ENCODE data around the gene RCAN3. TPM values are rescaled to one million over a fixed set of nuclear protein-coding genes. Genes with fewer than 3 reads are reported as not detected.
A peak's percentile ranks its signal among the peaks of the same experiment; 100 is the strongest.

The RCAN3 gene
- total RNA-seq, 4 donors from 2014 or later, result 5.3 to 14.0 (median 9.3) TPM

GRCh38 chr1:24503870-24504523, 1.4 kb downstream of the RCAN3 start:
- Histone ChIP-seq H3K4me1 (peaks cover 2 to 25% (median 18%) of the 10 kb centered on the region in 4 donors), H3K4me3 (peak overlapping the region; percentile 62 to 91 (median 78)), H3K36me3 (no peaks in the 10 kb centered on the region), H3K27ac (replicated peaks in 1 of 4) (peak overlapping the region in 2 of 4 donors; percentile 3 to 85), H3K9me3 (no peaks in the 10 kb centered on the region), H3K27me3 (no peaks in the 10 kb centered on the region)
- no peak for TF ChIP-seq CTCF (IDR thresholded peaks at IDR 0.05)
- no peak for TF ChIP-seq POLR2AphosphoS5 (IDR thresholded peaks at IDR 0.05)
- TF ChIP-seq EP300 (IDR thresholded peaks at IDR 0.05), result no peak
- TF ChIP-seq POLR2A (IDR thresholded peaks at IDR 0.05; ENCODE audit: low read depth), result no peak
- intact Hi-C loops (cut with DNase I), result loop anchor here (10.0 kb wide), 2 partner anchors 89 to 131 kb away; partner anchors contain the start of genes NIPAL3 and STPG1
- no peak for DNase-seq (ENCODE audit: extremely low spot score)
- 84% methylated on average over 7 of the region's 7 CpGs for WGBS

- Histone ChIP-seq H3K27me3 (no peaks in the 10 kb centered on the region), H3K9me3 (no peaks in the 10 kb centered on the region), H3K27ac (replicated peaks in 1 of 4) (peak overlapping the region in 1 of 4 donors; percentile 3), H3K36me3 (no peaks in the 10 kb centered on the region), H3K4me1 (peaks cover 2 to 25% (median 18%) of the 10 kb centered on the region in 4 donors), H3K4me3 (no peak overlapping the region)
- no peak for TF ChIP-seq POLR2A (IDR thresholded peaks at IDR 0.05; ENCODE audit: low read depth)
- TF ChIP-seq EP300 (IDR thresholded peaks at IDR 0.05), result no peak
- TF ChIP-seq POLR2AphosphoS5 (IDR thresholded peaks at IDR 0.05), result no peak
- TF ChIP-seq CTCF (IDR thresholded peaks at IDR 0.05), result no peak
- intact Hi-C loops (cut with DNase I), result loop anchor here (10.0 kb wide), 2 partner anchors 90 to 130 kb away; partner anchors contain the start of genes NIPAL3 and STPG1
- DNase-seq (ENCODE audit: extremely low spot score), result no peak
- WGBS, result 93% methylated on average over 4 of the region's 4 CpGs
Measured at GRCh38 chr1:24504560-24504959, 1.9 kb downstream of the RCAN3 start.

GRCh38 chr1:24505816-24506215, 3.2 kb downstream of the RCAN3 start:
- H3K4me3 ChIP-seq, result no peak overlapping the region
- H3K27me3 ChIP-seq, result no peaks in the 10 kb centered on the region
- TF ChIP-seq POLR2A (IDR thresholded peaks at IDR 0.05; ENCODE audit: low read depth) (no peak), EP300 (IDR thresholded peaks at IDR 0.05) (no peak), CTCF (IDR thresholded peaks at IDR 0.05) (no peak), POLR2AphosphoS5 (IDR thresholded peaks at IDR 0.05) (no peak)
- H3K4me1 ChIP-seq, result peaks cover 2 to 25% (median 18%) of the 10 kb centered on the region in 4 donors
- no peak overlapping the region for H3K27ac ChIP-seq (replicated peaks in 1 of 4)
- no peaks in the 10 kb centered on the region for H3K9me3 ChIP-seq
- WGBS, result 91% methylated on average over 4 of the region's 4 CpGs
- no peak for DNase-seq (ENCODE audit: extremely low spot score)
- no peaks in the 10 kb centered on the region for H3K36me3 ChIP-seq
- intact Hi-C loops (cut with DNase I), result loop anchor here (10.0 kb wide), 2 partner anchors 91 to 129 kb away; partner anchors contain the start of genes NIPAL3 and STPG1

GRCh38 chr1:24506691-24507381, 4.2 kb downstream of the RCAN3 start:
- Histone ChIP-seq H3K27ac (replicated peaks in 1 of 4) (no peak overlapping the region), H3K4me3 (no peak overlapping the region), H3K9me3 (no peaks in the 10 kb centered on the region), H3K4me1 (peaks cover 2 to 18% (median 13%) of the 10 kb centered on the region in 4 donors), H3K36me3 (no peaks in the 10 kb centered on the region), H3K27me3 (no peaks in the 10 kb centered on the region)
- TF ChIP-seq EP300 (IDR thresholded peaks at IDR 0.05), result no peak
- no peak for TF ChIP-seq POLR2AphosphoS5 (IDR thresholded peaks at IDR 0.05)
- TF ChIP-seq POLR2A (IDR thresholded peaks at IDR 0.05; ENCODE audit: low read depth), result no peak
- no peak for TF ChIP-seq CTCF (IDR thresholded peaks at IDR 0.05)
- WGBS, result 88% methylated on average over 5 of the region's 5 CpGs
- DNase-seq (ENCODE audit: extremely low spot score), result no peak
- intact Hi-C loops (cut with DNase I), result loop anchor here (10.0 kb wide), 2 partner anchors 92 to 128 kb away; partner anchors contain the start of genes NIPAL3 and STPG1

All from esophagus muscularis mucosa (tissue), 4 donors.